SH-SY5Y (cell line): ENCODE measurements around the gene AOPEP.

Experiments
- GATA2 ChIP-seq: IDR thresholded peaks from 2 replicates; pipeline ENCODE4 v1.6.1; 2011; ENCODE audit warnings: mild to moderate bottlenecking, low read depth, low read length
- GATA3 ChIP-seq: IDR thresholded peaks from 2 replicates; pipeline ENCODE4 v1.6.1; 2011; ENCODE audit warnings: low read depth, mild to moderate bottlenecking, low read length, moderate library complexity

DNA sequence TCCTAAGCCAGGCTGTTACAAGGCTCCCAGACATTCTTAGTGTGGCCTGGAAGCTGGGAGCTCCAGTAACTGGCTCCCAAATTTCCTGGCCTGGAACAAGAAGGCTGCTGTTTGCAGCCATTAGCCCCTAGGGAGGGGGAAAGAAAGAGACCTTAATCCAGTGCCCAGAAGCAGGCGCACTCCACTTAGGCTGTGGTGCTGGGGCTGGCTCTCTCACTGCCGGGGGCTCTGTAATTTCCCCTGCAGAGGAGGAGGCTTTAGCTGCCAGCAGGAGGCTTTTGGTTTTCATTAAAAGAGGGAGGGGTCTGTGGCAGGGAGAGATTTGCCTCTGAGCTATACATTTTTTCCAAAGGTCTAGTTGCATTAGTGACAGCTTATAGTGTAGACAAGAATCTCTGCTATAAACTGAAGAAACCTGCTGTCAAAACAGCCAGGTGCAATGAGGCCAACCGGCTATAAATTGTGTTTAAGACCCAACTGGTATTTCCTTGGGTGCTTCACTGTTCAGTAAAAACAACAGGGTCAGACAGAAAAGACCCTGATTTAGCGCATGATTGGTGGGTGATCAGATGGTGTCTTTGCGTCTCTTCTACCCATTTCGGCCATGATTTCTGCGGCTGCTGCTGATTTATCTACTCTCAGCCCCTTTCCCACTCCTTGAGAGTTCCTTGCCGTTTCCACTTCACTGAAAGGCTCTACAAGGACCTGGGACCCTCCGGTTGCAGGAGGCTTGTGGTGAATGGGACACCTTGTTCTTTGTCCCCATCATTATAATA lies 254.6 kb downstream of the AOPEP start:
- TF ChIP-seq GATA3 (no peak), GATA2 (no peak)
